Measurements from ENCODE around the gene ITGA4.

The ITGA4 gene

GRCh38 chr2:181563101-181563692 lies 106.0 kb downstream of the ITGA4 start:
- in situ Hi-C loops (cut with MboI; ENCODE audit: low pct_unique_long_range_greater_than_20kb, low sequenced_read_pairs) = no loop called here
- no peak for DNase-seq

- in situ Hi-C loops (cut with MboI; ENCODE audit: low pct_unique_long_range_greater_than_20kb, low sequenced_read_pairs) = no loop called here
- no peak for DNase-seq
Observed at GRCh38 chr2:181566334-181567032, 109.3 kb downstream of the ITGA4 start.

GRCh38 chr2:181570059-181570458 lies 112.9 kb downstream of the ITGA4 start:
- no peak for DNase-seq
- in situ Hi-C loops (cut with MboI; ENCODE audit: low pct_unique_long_range_greater_than_20kb, low sequenced_read_pairs) = no loop called here

DNA sequence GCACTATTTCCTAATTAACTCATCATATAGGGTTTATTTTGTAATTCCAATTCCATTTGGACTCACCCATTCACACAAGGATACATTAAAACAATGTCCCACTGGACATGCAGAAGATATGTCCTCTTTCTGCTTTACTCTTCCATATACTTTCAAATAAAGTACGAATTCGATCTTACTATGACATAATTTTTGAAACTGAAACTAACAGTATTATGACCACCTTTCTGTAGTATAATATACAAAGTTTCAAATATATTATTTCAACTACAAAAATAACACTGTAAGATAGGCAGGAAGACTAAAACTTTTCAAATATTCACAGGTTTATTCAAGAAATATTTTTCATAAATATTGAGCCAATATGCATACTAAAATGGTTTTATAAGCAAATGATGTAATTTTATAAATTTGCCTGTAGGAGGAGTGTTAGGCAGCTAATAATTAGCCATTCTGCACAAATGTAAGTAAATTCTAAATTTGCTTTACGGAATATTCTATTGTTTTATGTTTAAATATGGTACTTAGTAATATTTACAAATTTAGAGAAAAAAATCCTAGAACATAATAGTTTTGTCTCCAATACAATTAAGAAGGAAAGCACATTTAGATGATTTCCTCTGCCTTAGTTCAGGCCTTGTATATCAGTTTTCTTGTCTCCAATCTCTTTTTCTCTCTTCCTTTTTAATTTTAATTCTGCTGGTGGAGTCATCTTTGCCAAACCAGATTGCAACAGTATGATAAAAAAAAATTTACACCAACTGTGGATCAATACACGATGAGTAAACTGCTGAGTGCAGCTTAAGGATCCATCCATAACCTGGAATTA lies 113.9 kb downstream of the ITGA4 start:
- DNase-seq = no peak
- in situ Hi-C loops (cut with MboI; ENCODE audit: low pct_unique_long_range_greater_than_20kb, low sequenced_read_pairs) = no loop called here

DNA sequence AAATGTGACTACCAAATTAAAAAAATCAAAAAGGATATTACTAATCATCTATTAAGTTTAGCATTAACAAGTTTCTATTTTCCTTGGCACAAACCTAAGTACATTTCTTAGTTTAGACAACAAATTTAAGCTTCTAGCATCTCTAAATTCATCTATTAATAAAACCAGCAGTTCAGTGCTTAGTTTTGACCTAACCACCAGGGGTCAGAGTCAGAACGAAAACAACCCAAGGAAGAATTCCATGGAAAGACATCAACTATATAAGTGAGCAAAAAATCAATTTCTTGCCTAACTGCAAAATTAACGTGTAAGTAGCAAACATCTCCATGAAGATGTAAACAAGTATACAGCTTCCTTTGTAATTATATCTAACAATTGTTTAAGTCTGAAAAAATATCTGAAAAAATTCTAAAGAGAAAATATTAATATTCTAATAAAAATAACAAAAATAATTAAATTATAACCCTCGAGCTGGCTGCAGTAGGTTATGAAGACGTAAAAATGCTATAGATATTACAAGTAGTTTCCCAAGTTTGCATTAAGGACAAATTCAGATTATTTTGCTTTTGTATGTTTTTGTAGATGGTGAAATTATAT lies 116.1 kb downstream of the ITGA4 start:
- DNase-seq = peak; percentile 35
- in situ Hi-C loops (cut with MboI; ENCODE audit: low pct_unique_long_range_greater_than_20kb, low sequenced_read_pairs) = no loop called here

DNA sequence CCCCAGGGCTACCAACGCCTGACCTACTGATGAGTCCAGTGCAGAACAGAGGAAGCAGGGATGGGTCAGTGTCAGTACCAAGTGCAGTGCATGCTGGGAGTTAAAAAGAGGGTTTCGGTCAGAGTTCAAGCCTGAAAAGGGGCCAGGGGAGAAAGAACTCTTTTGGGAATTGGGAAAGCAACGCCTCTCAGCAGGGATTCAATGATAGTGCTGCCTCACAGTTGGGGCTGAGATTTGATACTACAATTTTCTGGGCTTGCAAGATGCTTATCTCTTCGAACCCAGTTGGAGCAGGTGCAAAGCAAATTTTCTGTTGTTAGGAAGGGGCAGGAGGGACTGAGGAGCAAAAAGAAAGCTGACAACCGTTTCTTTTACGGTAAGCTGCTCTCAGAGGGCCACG lies 117.1 kb downstream of the ITGA4 start:
- no peak for DNase-seq
- in situ Hi-C loops (cut with MboI; ENCODE audit: low pct_unique_long_range_greater_than_20kb, low sequenced_read_pairs) = no loop called here

- DNase-seq = no peak
- in situ Hi-C loops (cut with MboI; ENCODE audit: low pct_unique_long_range_greater_than_20kb, low sequenced_read_pairs) = loop anchor here (25.0 kb wide), 1 partner anchor 137 kb away; no protein-coding TSS in a partner anchor
Observed at GRCh38 chr2:181575024-181575649, 118.0 kb downstream of the ITGA4 start.

DNA sequence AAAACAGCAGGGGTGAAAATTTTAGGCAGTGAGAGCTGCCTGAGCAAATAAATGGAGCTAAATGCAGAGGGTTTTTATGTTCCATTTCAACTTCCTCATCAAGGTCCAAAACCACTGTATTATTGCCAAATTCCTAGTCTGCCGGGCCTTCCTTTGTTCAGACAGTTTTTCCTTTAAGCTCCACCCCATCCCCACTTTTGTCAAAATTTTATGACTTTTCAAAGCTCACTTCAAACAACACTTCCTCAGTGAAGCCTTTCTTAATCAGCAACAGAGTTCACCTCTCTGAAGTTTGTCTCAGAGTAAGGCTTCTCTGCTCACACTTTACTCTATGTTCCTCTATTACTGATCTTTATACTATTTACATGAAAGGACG lies 118.5 kb downstream of the ITGA4 start:
- in situ Hi-C loops (cut with MboI; ENCODE audit: low pct_unique_long_range_greater_than_20kb, low sequenced_read_pairs) = loop anchor here (25.0 kb wide), 1 partner anchor 137 kb away; no protein-coding TSS in a partner anchor

DNA sequence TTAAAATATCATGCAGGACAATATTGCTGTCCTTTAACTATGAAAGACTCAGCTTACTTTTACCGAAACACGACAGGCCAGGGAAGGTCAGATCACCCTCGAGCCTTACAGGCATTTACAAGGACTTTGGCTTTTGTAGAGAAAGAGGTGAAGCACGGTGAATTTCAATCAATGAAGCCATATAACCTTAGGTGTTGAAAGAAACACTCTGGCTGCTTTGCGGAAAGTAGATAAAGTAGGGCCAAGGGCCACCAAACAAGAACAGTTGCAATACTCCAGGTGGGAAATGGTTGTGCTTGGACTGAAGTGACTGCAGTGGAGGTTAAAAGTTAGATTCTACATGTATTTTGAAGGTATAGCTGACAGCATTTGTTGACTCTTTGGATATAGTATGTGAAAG lies 119.2 kb downstream of the ITGA4 start:
- no peak for DNase-seq
- in situ Hi-C loops (cut with MboI; ENCODE audit: low pct_unique_long_range_greater_than_20kb, low sequenced_read_pairs) = loop anchor here (25.0 kb wide), 1 partner anchor 136 kb away; no protein-coding TSS in a partner anchor

More for the DNA sequence above, 118.5 kb downstream of the ITGA4 start:
- DNase-seq = peak; percentile 60

- in situ Hi-C loops (cut with MboI; ENCODE audit: low pct_unique_long_range_greater_than_20kb, low sequenced_read_pairs) = loop anchor here (25.0 kb wide), 1 partner anchor 133 kb away; no protein-coding TSS in a partner anchor
- DNase-seq = no peak
Observed at GRCh38 chr2:181578829-181579228, 121.6 kb downstream of the ITGA4 start.

DNA sequence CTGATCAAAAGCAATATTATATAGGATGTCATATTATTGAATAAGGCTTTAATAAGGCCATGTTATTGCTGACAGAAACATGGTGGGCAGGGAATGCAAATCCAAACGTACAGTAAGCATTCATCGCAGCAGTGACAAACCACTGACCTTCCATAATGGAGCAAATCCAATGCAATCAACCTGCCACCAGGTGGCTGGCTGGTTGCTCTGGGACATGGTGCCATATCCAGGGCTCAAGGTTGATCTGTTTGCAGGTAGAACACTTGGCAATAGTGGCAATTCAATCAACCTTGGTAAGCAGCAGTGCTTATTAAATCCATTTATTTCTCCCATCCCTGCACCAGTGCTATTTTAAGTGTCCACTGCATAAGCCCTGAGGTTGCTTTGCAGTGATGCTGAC lies 124.3 kb downstream of the ITGA4 start:
- no peak for DNase-seq
- in situ Hi-C loops (cut with MboI; ENCODE audit: low pct_unique_long_range_greater_than_20kb, low sequenced_read_pairs) = loop anchor here (25.0 kb wide), 1 partner anchor 131 kb away; no protein-coding TSS in a partner anchor

GRCh38 chr2:181585732-181586131 lies 128.5 kb downstream of the ITGA4 start:
- in situ Hi-C loops (cut with MboI; ENCODE audit: low pct_unique_long_range_greater_than_20kb, low sequenced_read_pairs) = loop anchor here (25.0 kb wide), 1 partner anchor 127 kb away; no protein-coding TSS in a partner anchor
- DNase-seq = no peak

Measured in KBM-7 (cell line).